GM21786 (cell line): ENCODE results near the gene KLHL6.
A peak's percentile ranks its signal among the peaks of the same experiment; 100 is the strongest.
"Not testable (repeated sequence)": the region's sequence is repeated elsewhere in the genome, so short reads cannot be mapped to it uniquely, and the experiment has no call there.

Source experiments
- ATAC-seq: cut with Tn5 transposase; IDR thresholded peaks from one replicate; pipeline ENCODE4 v1.9.1; 2021; ENCODE audit not compliant: unreplicated experiment

KLHL6 gene

GRCh38 chr3:183455089-183455488 is 100.4 kb downstream of the KLHL6 start:
- no peak for ATAC-seq

DNA sequence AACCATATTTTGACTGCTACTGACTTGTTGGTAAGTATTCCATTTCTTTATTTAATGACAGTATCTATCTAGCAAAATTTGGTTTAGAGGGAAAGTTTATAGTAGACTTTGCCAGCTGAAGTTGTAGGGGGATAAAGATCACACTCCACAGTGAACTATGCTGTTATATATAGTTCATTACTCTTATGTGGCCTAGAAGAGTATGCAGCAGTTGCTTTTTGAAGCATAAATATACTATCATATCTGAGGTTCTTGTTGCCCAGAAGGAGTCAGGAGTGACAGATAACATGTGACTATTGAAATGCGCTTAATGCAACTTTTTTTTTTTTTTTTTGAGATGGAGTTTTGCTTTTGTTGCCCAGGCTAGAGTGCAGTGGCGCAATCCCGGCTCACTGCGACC is 101.4 kb downstream of the KLHL6 start:
- ATAC-seq, result no peak

DNA sequence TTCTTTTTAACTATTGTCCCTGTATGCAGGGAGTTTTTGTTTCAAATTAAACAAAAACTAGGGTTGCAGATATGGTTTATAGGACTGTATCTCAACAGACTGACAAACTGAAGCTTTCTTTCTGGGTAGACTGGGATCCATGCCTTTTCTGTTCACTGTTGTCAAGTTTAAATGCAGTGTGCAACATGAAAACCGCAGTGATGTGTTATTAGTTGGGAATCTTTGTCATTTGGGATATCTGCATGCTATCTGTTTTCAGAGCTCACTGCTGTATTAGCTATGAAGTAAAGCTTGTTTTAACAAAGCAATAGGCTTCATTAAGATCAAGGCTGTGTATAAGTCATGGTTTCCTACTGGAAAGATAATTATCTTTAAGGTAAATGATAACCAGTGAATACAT is 105.7 kb downstream of the KLHL6 start:
- ATAC-seq, result no peak

DNA sequence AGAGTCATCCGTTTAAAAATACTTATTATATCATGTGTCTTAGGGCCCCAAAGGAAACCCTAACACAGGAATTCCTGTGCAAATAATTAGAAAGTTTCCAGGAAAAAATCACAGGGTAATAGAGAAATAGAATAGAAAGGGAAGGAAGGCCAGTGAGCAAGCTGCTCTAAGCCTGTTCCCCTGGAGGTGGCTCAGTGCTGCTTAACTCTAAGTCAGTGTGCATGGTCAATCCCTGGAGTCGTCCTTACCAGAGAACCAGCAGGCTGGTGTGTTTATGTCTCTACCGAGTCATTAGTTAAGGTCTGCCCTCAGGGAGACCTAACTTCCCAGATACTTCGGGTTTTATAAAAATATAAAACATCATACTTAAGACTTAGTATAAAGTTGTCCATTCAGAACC is 106.1 kb downstream of the KLHL6 start:
- no peak for ATAC-seq

DNA sequence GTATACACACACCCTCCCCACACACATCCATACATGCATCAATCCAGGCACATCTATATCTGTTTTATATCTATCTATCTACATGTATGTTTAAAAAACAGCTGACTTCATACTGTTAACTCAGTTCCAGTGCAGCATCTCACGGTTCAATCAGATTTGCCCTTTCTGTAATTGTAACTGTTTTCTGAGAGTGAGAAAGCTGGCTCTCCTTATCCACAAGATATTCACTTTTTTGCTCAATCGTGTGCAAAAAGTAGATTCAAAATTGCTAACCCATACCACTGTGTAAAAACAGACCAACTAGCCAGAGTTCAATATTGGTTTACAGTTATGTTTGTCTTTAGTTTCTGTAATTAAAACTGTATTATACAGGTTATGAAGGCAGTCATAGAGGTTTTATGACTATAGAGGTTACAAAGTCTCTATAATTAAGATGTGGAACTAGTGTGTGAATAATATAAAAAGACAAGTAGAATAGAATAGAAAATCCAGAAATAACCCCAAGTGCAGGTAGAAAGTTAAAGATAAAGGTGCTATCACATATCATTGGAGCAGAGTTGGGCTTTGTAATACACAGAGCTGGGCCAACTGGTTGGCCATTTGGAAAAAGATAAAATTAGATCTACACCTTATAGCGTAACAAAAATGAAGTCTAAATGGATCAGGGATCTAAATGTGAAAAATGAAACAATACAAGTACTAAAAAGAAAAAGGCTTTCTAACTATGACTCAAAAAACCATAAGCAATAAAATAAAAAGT is 107.0 kb downstream of the KLHL6 start:
- no peak for ATAC-seq

GRCh38 chr3:183447206-183448001 is 108.1 kb downstream of the KLHL6 start:
- ATAC-seq, result peak; percentile 87

GRCh38 chr3:183446838-183447205 is 108.7 kb downstream of the KLHL6 start:
- ATAC-seq, result no peak

GRCh38 chr3:183444748-183445147 is 110.8 kb downstream of the KLHL6 start:
- ATAC-seq, result no peak

DNA sequence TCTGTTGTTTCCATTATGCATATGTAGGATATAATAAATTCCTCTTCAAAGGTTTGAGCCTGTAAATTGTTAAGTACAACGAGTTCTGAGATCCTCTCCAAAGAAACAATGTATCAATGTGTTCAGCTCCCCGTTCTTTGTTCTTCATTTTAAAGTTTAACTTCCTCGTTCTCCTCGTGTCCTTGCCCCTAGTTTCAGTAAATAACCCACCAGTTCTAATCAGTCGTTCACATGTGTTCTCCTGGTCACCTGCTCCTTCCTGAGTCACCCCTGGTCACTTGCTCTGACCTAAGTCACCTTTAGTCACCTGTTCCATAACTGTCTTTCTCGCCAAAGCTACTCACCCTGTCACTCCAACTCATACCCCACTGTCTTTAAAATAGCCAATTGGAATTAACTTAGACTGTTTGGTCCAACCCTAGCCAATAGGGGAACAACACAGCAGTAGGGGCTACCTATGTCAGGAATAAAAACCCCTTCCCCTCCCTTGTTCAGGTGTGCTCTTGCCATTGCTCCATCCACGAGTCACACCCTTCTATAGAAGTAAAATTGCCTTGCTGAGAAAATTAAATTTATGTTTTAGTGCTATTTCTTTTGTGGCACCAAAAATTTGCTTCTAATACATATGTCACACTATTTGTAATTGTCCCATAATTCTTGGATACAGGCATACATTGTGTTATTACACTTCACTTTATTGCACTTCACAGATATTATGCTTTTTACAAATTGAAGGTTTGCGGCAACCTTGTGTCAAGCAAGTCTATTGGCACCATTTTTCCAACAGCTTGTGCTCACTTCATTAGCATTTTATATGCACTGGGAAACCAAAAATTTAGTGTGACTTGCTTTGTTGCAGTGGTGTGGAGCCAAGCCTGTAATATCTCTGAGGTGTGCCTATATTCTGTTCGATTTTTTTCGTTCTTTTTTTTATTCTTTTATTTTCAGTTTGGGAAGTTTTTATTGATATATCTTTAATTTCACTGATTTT is 111.8 kb downstream of the KLHL6 start:
- ATAC-seq, result no peak

DNA sequence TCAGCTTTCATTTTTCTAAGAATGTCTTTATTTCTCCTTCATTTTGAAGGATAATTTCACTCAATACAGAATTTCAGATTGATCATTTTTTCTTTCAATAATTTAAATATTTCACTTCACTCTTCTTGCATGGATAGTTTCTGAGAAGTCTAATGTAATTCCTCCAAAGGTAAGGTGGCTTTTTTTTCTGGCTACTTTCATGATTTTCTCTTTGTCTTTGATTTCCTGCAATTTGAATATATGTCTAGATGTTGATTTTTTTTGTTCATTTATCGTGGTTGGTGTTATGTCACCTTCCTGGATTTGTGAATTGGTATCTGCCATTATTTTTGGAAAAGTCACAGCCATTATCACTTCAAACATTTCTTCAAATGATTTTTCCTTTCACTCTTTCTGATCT is 112.5 kb downstream of the KLHL6 start:
- ATAC-seq, result no peak

DNA sequence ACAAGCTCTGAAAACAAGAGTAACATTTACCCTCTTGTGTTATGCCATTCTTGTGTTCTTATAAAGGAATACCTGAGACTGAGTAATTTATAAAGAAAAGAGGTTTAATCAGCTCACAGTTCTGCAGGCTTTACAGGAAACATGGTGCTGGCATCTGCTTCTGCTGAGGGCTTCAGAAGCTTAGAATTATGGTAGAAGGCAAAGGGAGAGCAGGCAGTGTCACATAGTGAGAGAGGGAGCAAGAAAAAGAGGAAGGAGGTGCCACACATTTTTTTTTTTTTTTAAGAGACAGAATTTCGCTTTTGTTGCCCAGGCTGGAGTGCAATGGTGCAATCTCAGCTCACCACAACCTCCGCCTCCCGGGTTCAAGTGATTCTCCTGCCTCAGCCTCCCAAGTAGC is 115.0 kb downstream of the KLHL6 start:
- not testable (repeated sequence) for ATAC-seq

DNA sequence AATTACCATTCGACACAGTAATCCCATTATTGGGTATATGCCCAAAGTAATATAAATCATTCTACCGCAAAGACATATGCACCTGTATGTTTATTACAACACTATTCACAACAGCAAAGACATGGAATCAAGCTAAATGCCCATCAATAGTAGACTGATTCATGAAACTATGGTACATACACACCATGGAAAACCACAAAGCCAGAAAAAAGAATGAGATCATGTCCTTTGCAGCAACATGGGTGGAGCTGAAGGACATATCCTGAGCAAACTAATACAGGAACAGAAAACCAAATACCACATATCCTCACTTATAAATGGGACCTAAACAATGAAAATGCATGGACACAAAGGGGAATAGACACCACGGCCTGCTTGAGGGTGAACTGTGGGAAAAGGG is 116.0 kb downstream of the KLHL6 start:
- ATAC-seq, result no peak

DNA sequence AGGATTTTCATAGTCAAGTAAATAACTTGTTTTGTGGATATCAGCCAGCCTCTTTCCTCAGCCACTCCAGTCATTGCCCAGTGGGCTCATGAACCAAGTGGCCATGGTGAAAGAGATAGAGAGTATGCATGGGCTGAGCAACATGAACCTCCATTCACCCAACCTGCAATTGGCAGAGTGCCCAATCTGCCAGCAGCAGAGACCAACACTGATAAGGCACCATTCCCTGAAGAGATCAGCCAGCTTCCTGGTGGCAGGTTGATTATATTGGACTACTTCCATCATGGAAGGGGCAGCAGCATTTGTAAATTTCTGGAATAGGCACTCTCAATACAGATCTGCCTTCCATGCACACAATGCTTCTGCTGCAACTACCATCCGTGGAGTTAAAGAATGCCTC is 116.8 kb downstream of the KLHL6 start:
- ATAC-seq, result no peak

DNA sequence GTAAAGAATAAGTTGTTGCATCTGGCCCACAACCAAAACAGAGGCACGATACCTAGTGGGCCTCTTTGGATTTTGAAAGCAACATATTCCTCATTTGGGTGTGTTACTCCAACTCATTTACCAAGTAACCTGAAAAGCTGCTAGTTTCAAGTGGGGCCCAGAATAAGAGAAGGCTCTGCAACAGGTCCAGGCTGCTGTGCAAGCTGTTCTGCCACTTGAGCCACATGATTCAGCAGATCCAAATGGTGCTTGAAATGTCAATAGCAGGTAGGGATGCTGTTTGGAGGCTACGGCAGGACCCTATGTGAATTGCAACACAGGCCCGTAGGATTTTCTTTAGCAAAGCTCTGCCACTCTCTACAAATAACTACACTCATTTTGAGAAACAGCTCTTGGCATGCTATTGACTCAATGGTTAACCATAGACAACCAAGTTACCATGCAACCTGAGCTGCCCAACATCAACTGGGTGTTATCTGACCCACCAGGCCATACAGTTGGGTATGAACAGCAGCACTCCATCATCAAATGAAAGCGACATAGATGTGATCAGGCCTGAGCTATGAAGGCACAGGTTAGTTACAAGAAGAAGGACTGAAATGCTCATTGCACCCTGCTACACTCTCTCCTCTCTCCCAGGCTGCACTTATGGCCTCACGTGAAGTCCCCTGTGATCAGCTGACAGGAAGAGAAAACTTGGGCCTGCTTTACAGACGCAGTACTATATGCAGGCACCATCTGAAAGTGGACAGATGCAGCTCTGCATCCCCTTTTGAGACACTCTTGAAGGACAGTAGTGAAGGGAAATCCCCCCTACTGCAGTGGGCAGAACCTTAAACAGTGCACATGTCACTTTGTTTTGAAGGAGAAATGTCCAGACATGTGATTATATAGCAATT is 117.6 kb downstream of the KLHL6 start:
- ATAC-seq, result no peak
